OCI-LY7 (cell line): ENCODE results near the gene S100A2. TPM values are rescaled to one million over a fixed set of nuclear protein-coding genes. Genes with fewer than 3 reads are reported as not detected.

Source experiments
- BruUV-seq: library from RNA; stranded (reverse); fragments of 400-500 nt; replicated peaks from 2 replicates; lab custom pipeline; 2021; lab: Mats Ljungman, UMichigan
- CTCF ChIA-PET: fragments of 300-600 bp; sonication (Branson Sonifier 250); formaldehyde crosslinking; loops from one replicate; lab custom pipeline; 2022; ENCODE audit warnings: antibody characterized with exemption; ENCODE audit not compliant: unreplicated experiment; lab: Charles Lee
- POLR2A ChIA-PET: fragments of 300-600 bp; sonication (Branson Sonifier 250); formaldehyde crosslinking; loops from one replicate; lab custom pipeline; 2022; ENCODE audit warnings: antibody characterized with exemption; lab: Charles Lee
- DNase-seq: peaks from one replicate; pipeline ENCODE4 v3.0.0-alpha.2; 2015; ENCODE audit warnings: low spot score
- H2AFZ ChIP-seq: fragments of 200-600 bp; sonication (generic), shearing (Covaris generic); 2 replicates; pipeline ENCODE4 v1.6.1; 2014; ENCODE audit warnings: mild to moderate bottlenecking, antibody characterized with exemption, low read length, moderate library complexity
- H3K27ac ChIP-seq: fragments of 200-600 bp; sonication (generic); 2 replicates; pipeline ENCODE4 v1.5.1; 2014; ENCODE audit warnings: mixed run types, low read depth, mild to moderate bottlenecking, moderate library complexity, low read length, inconsistent platforms; ENCODE audit not compliant: poor library complexity, severe bottlenecking
- H3K36me3 ChIP-seq: fragments of 200-600 bp; sonication (generic); 2 replicates; pipeline ENCODE4 v1.6.1; 2014; ENCODE audit warnings: mild to moderate bottlenecking, antibody characterized with exemption, low read length, moderate library complexity, mixed read lengths; ENCODE audit not compliant: insufficient read depth
- H3K4me1 ChIP-seq: fragments of 200-600 bp; sonication (generic); 2 replicates; pipeline ENCODE4 v1.5.1; 2014; ENCODE audit warnings: mild to moderate bottlenecking, low read length; ENCODE audit not compliant: insufficient read depth, poor library complexity, severe bottlenecking
- H3K4me2 ChIP-seq: fragments of 200-600 bp; sonication (generic); 2 replicates; pipeline ENCODE4 v1.6.1; 2014; ENCODE audit warnings: mild to moderate bottlenecking, low read length
- H3K4me3 ChIP-seq: fragments of 200-600 bp; sonication (generic); 2 replicates; pipeline ENCODE4 v1.5.1; 2014; ENCODE audit warnings: mild to moderate bottlenecking, low read depth, low read length; ENCODE audit not compliant: poor library complexity, severe bottlenecking
- H3K79me2 ChIP-seq: fragments of 200-600 bp; sonication (generic); 2 replicates; pipeline ENCODE4 v1.6.1; 2016; ENCODE audit warnings: low read depth, mild to moderate bottlenecking, low read length, moderate library complexity, mixed read lengths; ENCODE audit not compliant: insufficient read depth
- H3K9me2 ChIP-seq: fragments of 200-600 bp; sonication (generic); 2 replicates; pipeline ENCODE4 v1.6.1; 2016; ENCODE audit warnings: mild to moderate bottlenecking, low read length, mixed read lengths; ENCODE audit not compliant: insufficient read depth
- H3K9me3 ChIP-seq: fragments of 200-600 bp; sonication (generic); 2 replicates; pipeline ENCODE4 v1.6.1; 2014; ENCODE audit warnings: mild to moderate bottlenecking, mixed run types, low read length, mixed read lengths
- H4K20me1 ChIP-seq: fragments of 200-600 bp; sonication (generic); 2 replicates; pipeline ENCODE4 v1.6.1; 2014; ENCODE audit warnings: mild to moderate bottlenecking, antibody characterized with exemption, low read length, moderate library complexity, mixed read lengths; ENCODE audit not compliant: insufficient read depth
- EZH2phosphoT487 ChIP-seq: fragments of 200-600 bp; sonication (generic); IDR thresholded peaks from 2 replicates; pipeline ENCODE4 v1.6.1; 2018; ENCODE audit warnings: low read depth, borderline replicate concordance, mild to moderate bottlenecking, mixed run types, antibody characterized with exemption, low read length, moderate library complexity, mixed read lengths
- intact Hi-C: fragments of 100-400 bp; cut with micrococcal nuclease; formaldehyde crosslinking; loops from one replicate; pipeline ENCODE4 v1.10.0; 2022; ENCODE audit not compliant: unreplicated experiment
- total RNA-seq, 2 experiments: library from RNA; depleted of rRNA in 1 of 2; stranded (reverse); fragments of >200 nt in 1 of 2; shearing (Covaris generic) in 1 of 2; gene quantifications; 2 replicates each; pipeline ENCODE4 v1.2.3, GENCODE V29; 2014 to 2022
- TF ChIP-seq, protein P1 (sequence below): fragments of 200-600 bp; sonication (generic); conservative IDR thresholded peaks from 2 replicates; pipeline ENCODE4 v1.5.1; 2014; ENCODE audit warnings: mild to moderate bottlenecking, antibody characterized with exemption, low read length, moderate library complexity, mixed read lengths

S100A2 gene
- total RNA-seq, 2 experiments from 2014 or later = 1.4 TPM; not detected in 1

DNA sequence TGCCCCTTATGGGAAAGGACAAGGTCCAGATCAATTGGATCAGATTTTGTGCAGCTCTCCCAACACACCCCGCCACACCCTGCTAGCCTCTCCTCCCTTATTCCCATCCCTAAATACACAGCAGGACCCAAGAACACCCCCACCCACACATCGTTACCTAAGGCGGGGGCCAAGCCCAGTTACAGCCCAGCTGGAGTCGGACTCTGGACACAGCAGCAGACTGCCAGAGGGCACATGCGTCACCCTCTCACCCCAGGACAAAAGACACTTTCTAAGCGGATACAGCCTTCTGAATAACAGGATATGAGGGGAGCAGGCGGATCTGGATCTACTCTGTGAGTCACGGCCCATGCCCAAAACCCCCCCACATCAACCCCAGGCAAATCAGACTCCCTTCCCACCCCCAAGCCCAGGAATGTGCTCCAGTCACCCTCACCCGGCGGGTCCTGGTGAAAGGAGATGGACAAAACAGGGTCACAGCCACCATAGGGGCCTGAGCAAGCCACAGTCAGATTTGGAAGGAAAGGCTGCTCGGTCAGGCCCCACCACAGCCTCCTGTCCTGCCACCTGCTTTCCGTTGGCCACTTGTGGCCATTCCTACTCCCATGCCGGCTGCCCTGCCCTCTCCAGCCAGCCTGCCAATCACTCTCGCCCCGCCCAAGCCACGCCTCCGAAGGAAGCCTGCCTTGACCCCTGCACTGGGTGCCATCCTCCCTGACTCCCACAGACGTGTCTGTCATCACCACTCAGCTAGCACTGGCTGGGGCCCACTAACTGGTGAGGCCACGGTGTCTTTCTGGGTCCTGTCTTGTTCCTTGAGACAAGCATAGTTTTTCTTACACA lies 43.3 kb upstream of the S100A2 start:
- Histone ChIP-seq H3K79me2 (no peaks in the 10 kb centered on the region), H3K4me1 (no peaks in the 10 kb centered on the region), H2AFZ (no peak overlapping the region), H3K9me2 (no peaks in the 10 kb centered on the region), H3K9me3 (no peaks in the 10 kb centered on the region), H3K4me2 (no peak overlapping the region), H3K27ac (no peak overlapping the region), H3K36me3 (no peaks in the 10 kb centered on the region), H3K4me3 (no peak overlapping the region), H4K20me1 (no peaks in the 10 kb centered on the region)
- CTCF ChIA-PET = no interaction called here
- BruUV-seq = no TSS peak
- TF ChIP-seq, protein P1, sequence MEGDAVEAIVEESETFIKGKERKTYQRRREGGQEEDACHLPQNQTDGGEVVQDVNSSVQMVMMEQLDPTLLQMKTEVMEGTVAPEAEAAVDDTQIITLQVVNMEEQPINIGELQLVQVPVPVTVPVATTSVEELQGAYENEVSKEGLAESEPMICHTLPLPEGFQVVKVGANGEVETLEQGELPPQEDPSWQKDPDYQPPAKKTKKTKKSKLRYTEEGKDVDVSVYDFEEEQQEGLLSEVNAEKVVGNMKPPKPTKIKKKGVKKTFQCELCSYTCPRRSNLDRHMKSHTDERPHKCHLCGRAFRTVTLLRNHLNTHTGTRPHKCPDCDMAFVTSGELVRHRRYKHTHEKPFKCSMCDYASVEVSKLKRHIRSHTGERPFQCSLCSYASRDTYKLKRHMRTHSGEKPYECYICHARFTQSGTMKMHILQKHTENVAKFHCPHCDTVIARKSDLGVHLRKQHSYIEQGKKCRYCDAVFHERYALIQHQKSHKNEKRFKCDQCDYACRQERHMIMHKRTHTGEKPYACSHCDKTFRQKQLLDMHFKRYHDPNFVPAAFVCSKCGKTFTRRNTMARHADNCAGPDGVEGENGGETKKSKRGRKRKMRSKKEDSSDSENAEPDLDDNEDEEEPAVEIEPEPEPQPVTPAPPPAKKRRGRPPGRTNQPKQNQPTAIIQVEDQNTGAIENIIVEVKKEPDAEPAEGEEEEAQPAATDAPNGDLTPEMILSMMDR = no peak
- TF ChIP-seq EZH2phosphoT487 = no peak
- POLR2A ChIA-PET = no interaction called here
- intact Hi-C loops = no loop called here
- DNase-seq = no peak

DNA sequence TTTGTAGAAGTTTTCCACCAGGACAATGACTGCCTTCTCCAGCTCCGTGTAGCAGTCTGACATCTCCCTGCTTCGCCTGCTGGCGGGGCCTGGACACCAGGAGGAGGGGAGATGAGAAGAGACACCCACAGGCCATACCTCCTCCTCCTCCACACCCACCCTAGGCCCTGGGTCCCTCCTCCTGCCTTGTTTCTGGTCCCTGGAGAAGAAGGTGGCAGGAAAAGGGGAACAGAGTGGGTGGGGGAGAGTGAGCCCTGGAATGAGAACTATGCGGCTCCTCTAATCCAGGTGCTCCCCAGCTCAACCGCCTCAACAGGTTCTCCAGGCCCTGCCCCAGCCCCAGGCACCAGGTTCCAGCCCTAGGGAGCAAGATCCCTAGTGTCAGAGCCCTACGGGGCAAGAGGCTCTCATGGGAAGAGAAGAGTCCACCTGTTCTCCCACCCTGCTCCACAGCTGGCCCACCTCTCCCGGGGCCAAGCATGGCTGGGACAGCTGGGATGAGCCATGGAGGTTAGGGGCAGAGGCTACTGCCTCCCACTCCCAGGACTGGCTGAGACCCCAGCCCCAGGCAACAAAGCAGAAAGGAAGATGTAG lies 42.5 kb upstream of the S100A2 start:
- no TSS peak for BruUV-seq
- ChIA-PET POLR2A (no interaction called here), CTCF (no interaction called here)
- no peak overlapping the region for H2AFZ ChIP-seq
- no peaks in the 10 kb centered on the region for H3K79me2 ChIP-seq
- H3K9me2 ChIP-seq = no peaks in the 10 kb centered on the region
- no peaks in the 10 kb centered on the region for H3K36me3 ChIP-seq
- TF ChIP-seq EZH2phosphoT487 = no peak
- TF ChIP-seq, protein P1 = no peak
- no peak overlapping the region for H3K4me3 ChIP-seq
- no peak for DNase-seq
- H3K27ac ChIP-seq = no peak overlapping the region
- intact Hi-C loops = no loop called here
- H3K9me3 ChIP-seq = no peaks in the 10 kb centered on the region
- H3K4me1 ChIP-seq = no peaks in the 10 kb centered on the region
- H4K20me1 ChIP-seq = no peaks in the 10 kb centered on the region
- H3K4me2 ChIP-seq = no peak overlapping the region

DNA sequence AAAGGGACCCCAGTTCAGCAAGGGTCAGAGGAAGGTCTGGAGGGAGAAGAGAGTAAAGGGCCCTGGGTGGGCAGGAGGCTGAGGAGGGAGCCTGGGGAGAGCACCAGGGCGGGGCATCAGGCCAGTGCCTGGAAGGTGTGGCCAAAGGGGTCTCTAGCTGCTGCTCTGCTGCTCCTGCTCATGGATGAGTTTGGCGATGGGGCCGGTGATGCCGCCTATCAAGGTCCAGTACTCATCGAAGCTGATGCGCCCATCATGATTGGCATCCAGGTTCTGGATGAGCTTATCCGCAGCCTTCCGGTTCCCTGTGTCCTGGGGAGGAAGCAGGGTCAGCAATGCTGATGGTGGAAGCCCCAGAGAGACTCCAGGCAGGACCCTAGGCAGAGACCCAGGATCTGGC lies 41.7 kb upstream of the S100A2 start:
- TF ChIP-seq, protein P1 = no peak
- no peak for TF ChIP-seq EZH2phosphoT487
- POLR2A ChIA-PET = no interaction called here
- no peak overlapping the region for H3K4me2 ChIP-seq

More for the DNA sequence above, 41.7 kb upstream of the S100A2 start:
- Histone ChIP-seq H3K4me3 (no peak overlapping the region), H4K20me1 (no peaks in the 10 kb centered on the region), H3K27ac (no peak overlapping the region), H3K36me3 (no peaks in the 10 kb centered on the region), H3K4me1 (no peaks in the 10 kb centered on the region), H2AFZ (no peak overlapping the region), H3K9me3 (no peaks in the 10 kb centered on the region), H3K9me2 (no peaks in the 10 kb centered on the region), H3K79me2 (no peaks in the 10 kb centered on the region)
- CTCF ChIA-PET = no interaction called here
- no peak for DNase-seq
- no TSS peak for BruUV-seq
- intact Hi-C loops = no loop called here
